Liver (tissue), 9 donors: ENCODE results near the gene SCLT1. TPM values are rescaled to one million over a fixed set of nuclear protein-coding genes. Genes with fewer than 3 reads are reported as not detected.

Experiments
- DNase-seq: peaks from one replicate; pipeline ENCODE4 v3.0.0-alpha.2; 2017; ENCODE audit warnings: low spot score
- H3K27ac ChIP-seq, 2 donors: one replicate each; pipeline ENCODE4 v1.7.0; 2013; ENCODE audit warnings: inconsistent platforms in 2 of 2, low read length in 2 of 2, control low read depth in 1 of 2, low read depth in 1 of 2, mild to moderate bottlenecking in 1 of 2
- H3K27me3 ChIP-seq, 4 donors: one replicate each; pipeline versions ENCODE4 v1.6.1 to v1.7.0; 2013; ENCODE audit warnings: low read length in 3 of 4, inconsistent platforms in 1 of 4, mild to moderate bottlenecking in 1 of 4, moderate library complexity in 1 of 4; ENCODE audit not compliant: control insufficient read depth in 4 of 4, insufficient read depth in 4 of 4
- H3K36me3 ChIP-seq, 4 donors: one replicate each; pipeline versions ENCODE4 v1.6.1 to v1.7.0; 2013; ENCODE audit warnings: low read length in 3 of 4, mild to moderate bottlenecking in 3 of 4, low read depth in 1 of 4, moderate library complexity in 1 of 4; ENCODE audit not compliant: control insufficient read depth in 4 of 4, insufficient read depth in 3 of 4
- H3K4me1 ChIP-seq, 4 donors: one replicate each; pipeline versions ENCODE4 v1.6.1 to v1.7.0; 2013; ENCODE audit warnings: low read length in 3 of 4, mild to moderate bottlenecking in 3 of 4, moderate library complexity in 1 of 4; ENCODE audit not compliant: control insufficient read depth in 4 of 4, insufficient read depth in 4 of 4
- H3K4me3 ChIP-seq, 3 donors: one replicate each; pipeline versions ENCODE4 v1.6.1 to v1.7.0; 2013; ENCODE audit warnings: low read length in 3 of 3, control low read depth in 1 of 3, low read depth in 1 of 3, mild to moderate bottlenecking in 1 of 3
- H3K9ac ChIP-seq, 2 donors: one replicate each; pipeline ENCODE4 v1.7.0; 2013; ENCODE audit warnings: low read length in 2 of 2, mild to moderate bottlenecking in 2 of 2, moderate library complexity in 2 of 2, control low read depth in 1 of 2, low read depth in 1 of 2
- H3K9me3 ChIP-seq, 4 donors: one replicate each; pipeline versions ENCODE4 v1.6.1 to v1.7.0; 2013; ENCODE audit warnings: low read length in 3 of 4; ENCODE audit not compliant: control insufficient read depth in 4 of 4
- ATF3 ChIP-seq: IDR thresholded peaks from 2 replicates; pipeline ENCODE4 v1.6.1; 2016; ENCODE audit warnings: antibody characterized with exemption
- FOXA1 ChIP-seq: IDR thresholded peaks from 2 replicates; pipeline ENCODE4 v1.6.1; 2016; ENCODE audit warnings: antibody characterized with exemption
- FOXA2 ChIP-seq: IDR thresholded peaks from 2 replicates; pipeline ENCODE4 v1.6.1; 2016; ENCODE audit warnings: antibody characterized with exemption
- HNF4A ChIP-seq, 2 donors: conservative IDR thresholded peaks; 2 replicates each; pipeline ENCODE4 v1.6.1; 2016; ENCODE audit warnings: antibody characterized with exemption in 2 of 2, mild to moderate bottlenecking in 2 of 2
- HNF4G ChIP-seq: IDR thresholded peaks from 2 replicates; pipeline ENCODE4 v1.6.1; 2016; ENCODE audit warnings: antibody characterized with exemption
- JUND ChIP-seq, 2 donors: IDR thresholded peaks; 2 replicates each; pipeline ENCODE4 v1.6.1; 2016; ENCODE audit warnings: antibody characterized with exemption in 2 of 2
- NR2F2 ChIP-seq: IDR thresholded peaks from 2 replicates; pipeline ENCODE4 v1.6.1; 2016; ENCODE audit warnings: antibody characterized with exemption
- RAD21 ChIP-seq, 2 donors: IDR thresholded peaks; 2 replicates each; pipeline ENCODE4 v1.6.1; 2016; ENCODE audit warnings: antibody characterized with exemption in 2 of 2, mild to moderate bottlenecking in 2 of 2
- REST ChIP-seq: IDR thresholded peaks from 2 replicates; pipeline ENCODE4 v1.6.1; 2016; ENCODE audit warnings: antibody characterized with exemption, mild to moderate bottlenecking
- SP1 ChIP-seq: IDR thresholded peaks from 2 replicates; pipeline ENCODE4 v1.6.1; 2018; ENCODE audit warnings: antibody characterized with exemption, mild to moderate bottlenecking
- YY1 ChIP-seq: IDR thresholded peaks from 2 replicates; pipeline ENCODE4 v1.6.1; 2016; ENCODE audit warnings: antibody characterized with exemption, mild to moderate bottlenecking
- ZBTB33 ChIP-seq: IDR thresholded peaks from 2 replicates; pipeline ENCODE4 v1.6.1; 2016; ENCODE audit warnings: antibody characterized with exemption
- WGBS: extraction: QIAGEN DNeasy Blood & Tissue Kit; methylation state at CpG from one replicate; pipeline ENCODE4 v1.1.7; 2013; 5-methylcytosine and 5-hydroxymethylcytosine counted together
- polyA plus RNA-seq, 2 donors: library from polyadenylated mRNA; stranded (reverse) in 1 of 2; unstranded in 1 of 2; fragments of 200-250 nt in 1 of 2; fragments of >200 nt in 1 of 2; fragmentation: Nextera tagmentation in 1 of 2; extraction: Ambion mirVana in 1 of 2; gene quantifications; one replicate each; pipeline versions ENCODE4 v1.2.1 to v1.2.3, GENCODE V29; 2013 to 2015
- total RNA-seq, 2 donors: library from RNA; depleted of rRNA; stranded (reverse); fragments of >200 nt; gene quantifications; one replicate each; pipeline ENCODE4 v1.2.3, GENCODE V29; 2014
- donor health status: healthy.
- donor health status: healthy.
- donor health status: healthy.
- donor health status: healthy.
- donor health status: healthy.

SCLT1 gene
- total and polyA plus RNA-seq, 4 donors, result 1.2 to 14.2 (median 4.0) TPM

GRCh38 chr4:129059028-129059427 is 34.3 kb downstream of the SCLT1 start:
- Histone ChIP-seq H3K4me1 (no peaks in the 10 kb centered on the region), H3K9me3 (peaks cover 21 to 51% (median 33%) of the 10 kb centered on the region in 4 donors), H3K36me3 (peaks cover 0 to 11% (median under 1%) of the 10 kb centered on the region in 4 donors), H3K4me3 (no peak overlapping the region), H3K9ac (no peak overlapping the region), H3K27ac (no peak overlapping the region), H3K27me3 (no peaks in the 10 kb centered on the region)
- TF ChIP-seq ATF3 (no peak), JUND (IDR thresholded peaks at IDR 0.05) (no peak)
- no peak for DNase-seq

- no peak for DNase-seq
- Histone ChIP-seq H3K27ac (no peak overlapping the region), H3K9me3 (no peaks in the 10 kb centered on the region), H3K4me3 (no peak overlapping the region), H3K4me1 (no peaks in the 10 kb centered on the region), H3K9ac (no peak overlapping the region), H3K27me3 (no peaks in the 10 kb centered on the region), H3K36me3 (no peaks in the 10 kb centered on the region)
- TF ChIP-seq HNF4G (no peak), FOXA1 (no peak), RAD21 (IDR thresholded peaks at IDR 0.05) (no peak), YY1 (no peak), REST (no peak)
- 94% methylated on average over 1 of the region's 1 CpG for WGBS
Measured at GRCh38 chr4:129046055-129046959, 47.0 kb downstream of the SCLT1 start.

- Histone ChIP-seq H3K27me3 (no peaks in the 10 kb centered on the region), H3K9ac (no peak overlapping the region), H3K4me1 (no peaks in the 10 kb centered on the region), H3K4me3 (no peak overlapping the region), H3K27ac (no peak overlapping the region), H3K9me3 (no peaks in the 10 kb centered on the region), H3K36me3 (peaks cover 0 to 2% (median 0%) of the 10 kb centered on the region in 4 donors)
- no peak for DNase-seq
- TF ChIP-seq ZBTB33 (no peak), SP1 (no peak), NR2F2 (no peak), ATF3 (no peak), RAD21 (IDR thresholded peaks at IDR 0.05) (no peak), REST (no peak), HNF4A (conservative IDR thresholded peaks at IDR 0.05) (no peak), FOXA2 (no peak)
Measured at GRCh38 chr4:129043523-129043922, 49.8 kb downstream of the SCLT1 start.
